ENCODE measurements around the gene GPI.

DNA sequence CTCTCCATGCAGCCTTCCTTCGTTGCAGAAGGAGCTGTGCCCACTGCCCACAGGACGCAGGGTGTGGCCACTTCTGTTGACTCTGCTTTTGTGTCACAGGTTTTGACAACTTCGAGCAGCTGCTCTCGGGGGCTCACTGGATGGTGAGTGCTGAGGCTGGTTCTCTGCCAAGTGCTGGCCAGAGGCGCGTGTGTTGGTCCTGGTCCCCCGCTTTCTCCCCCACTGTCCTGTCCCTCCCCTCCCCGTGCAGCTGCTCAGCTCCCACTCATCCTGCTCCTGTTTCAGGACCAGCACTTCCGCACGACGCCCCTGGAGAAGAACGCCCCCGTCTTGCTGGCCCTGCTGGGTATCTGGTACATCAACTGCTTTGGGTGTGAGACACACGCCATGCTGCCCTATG is 28.6 kb downstream of the GPI start:
- TF ChIP-seq, protein P1, sequence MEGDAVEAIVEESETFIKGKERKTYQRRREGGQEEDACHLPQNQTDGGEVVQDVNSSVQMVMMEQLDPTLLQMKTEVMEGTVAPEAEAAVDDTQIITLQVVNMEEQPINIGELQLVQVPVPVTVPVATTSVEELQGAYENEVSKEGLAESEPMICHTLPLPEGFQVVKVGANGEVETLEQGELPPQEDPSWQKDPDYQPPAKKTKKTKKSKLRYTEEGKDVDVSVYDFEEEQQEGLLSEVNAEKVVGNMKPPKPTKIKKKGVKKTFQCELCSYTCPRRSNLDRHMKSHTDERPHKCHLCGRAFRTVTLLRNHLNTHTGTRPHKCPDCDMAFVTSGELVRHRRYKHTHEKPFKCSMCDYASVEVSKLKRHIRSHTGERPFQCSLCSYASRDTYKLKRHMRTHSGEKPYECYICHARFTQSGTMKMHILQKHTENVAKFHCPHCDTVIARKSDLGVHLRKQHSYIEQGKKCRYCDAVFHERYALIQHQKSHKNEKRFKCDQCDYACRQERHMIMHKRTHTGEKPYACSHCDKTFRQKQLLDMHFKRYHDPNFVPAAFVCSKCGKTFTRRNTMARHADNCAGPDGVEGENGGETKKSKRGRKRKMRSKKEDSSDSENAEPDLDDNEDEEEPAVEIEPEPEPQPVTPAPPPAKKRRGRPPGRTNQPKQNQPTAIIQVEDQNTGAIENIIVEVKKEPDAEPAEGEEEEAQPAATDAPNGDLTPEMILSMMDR (IDR thresholded peaks at IDR 0.05) = no peak
- no peak for TF ChIP-seq POLR2AphosphoS5 (IDR thresholded peaks at IDR 0.05)
- TF ChIP-seq POLR2A (IDR thresholded peaks at IDR 0.05) = no peak
